CD4-positive, alpha-beta T cell treated with Interleukin-15 for 4 hours (primary cell): ENCODE data around the gene SLC36A3.

Experiments used
- DNase-seq: peaks from one replicate; pipeline ENCODE4 v3.0.0-alpha.2; 2020; ENCODE audit warnings: low spot score

Gene SLC36A3

GRCh38 chr5:151298063-151298855 is 5.3 kb downstream of the SLC36A3 start:
- no peak for DNase-seq

GRCh38 chr5:151296974-151297373 is 6.6 kb downstream of the SLC36A3 start:
- no peak for DNase-seq

GRCh38 chr5:151296478-151296830 is 7.1 kb downstream of the SLC36A3 start:
- no peak for DNase-seq

- no peak for DNase-seq
Observed at GRCh38 chr5:151295791-151296477, 7.6 kb downstream of the SLC36A3 start.

DNA sequence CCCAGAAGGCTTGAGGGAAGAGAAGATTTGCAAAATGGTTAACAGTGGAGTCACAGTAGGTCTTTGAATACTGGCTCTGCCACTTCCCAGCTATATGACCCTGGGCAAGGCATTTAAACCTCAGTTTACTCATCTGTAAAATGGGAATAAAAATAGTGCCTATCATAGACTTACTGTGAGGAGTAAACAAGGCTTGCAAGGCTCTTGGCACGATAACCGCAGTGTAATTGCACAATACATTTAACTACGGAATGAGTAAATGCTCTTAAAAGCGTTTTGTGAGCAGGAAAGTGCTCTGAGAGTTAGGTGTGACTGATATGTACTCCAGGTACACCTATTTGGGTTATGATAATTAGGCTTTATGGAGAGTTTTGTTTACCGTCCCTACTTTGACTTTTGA is 8.4 kb downstream of the SLC36A3 start:
- no peak for DNase-seq

DNA sequence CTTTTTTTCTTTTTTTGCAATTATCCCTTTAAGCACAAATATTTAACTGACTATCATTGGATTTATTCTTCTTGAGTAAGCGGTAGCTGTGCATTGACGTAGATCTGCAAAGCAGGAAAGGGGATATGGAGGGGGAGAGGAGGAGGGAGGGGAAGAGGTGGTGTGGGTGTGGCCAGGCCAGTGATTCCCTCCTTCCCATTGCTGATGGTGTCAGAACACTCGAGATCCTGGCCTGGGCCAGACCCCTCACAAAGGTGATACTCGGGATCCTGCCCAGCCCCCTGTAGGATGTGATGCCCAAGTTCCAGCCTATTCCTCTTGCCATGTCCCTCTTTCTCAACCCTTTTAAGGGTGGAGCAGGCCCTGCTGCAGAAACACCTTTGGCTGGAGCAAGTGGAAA is 9.9 kb downstream of the SLC36A3 start:
- DNase-seq, result no peak

DNA sequence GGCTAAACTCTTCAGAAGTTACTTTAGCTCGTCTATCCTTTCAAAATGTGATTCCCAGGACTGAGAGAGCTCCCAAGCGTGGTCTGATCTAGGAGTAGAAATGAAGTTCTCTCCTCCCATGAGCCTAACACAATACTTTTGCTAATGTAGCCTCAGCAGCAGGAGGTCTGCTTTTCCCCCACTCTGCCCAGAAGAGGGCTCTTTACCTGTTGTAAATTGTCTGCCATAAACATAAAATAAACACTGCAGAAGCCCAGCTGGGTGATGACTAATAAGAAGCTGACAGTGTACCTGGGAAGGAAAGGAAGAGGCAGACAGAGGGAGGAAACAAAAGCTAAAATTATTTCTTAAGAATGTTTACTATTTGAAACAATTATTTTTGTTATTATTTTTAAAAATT is 15.4 kb downstream of the SLC36A3 start:
- no peak for DNase-seq

- DNase-seq, result no peak
Observed at GRCh38 chr5:151286246-151286645, 17.3 kb downstream of the SLC36A3 start.

DNA sequence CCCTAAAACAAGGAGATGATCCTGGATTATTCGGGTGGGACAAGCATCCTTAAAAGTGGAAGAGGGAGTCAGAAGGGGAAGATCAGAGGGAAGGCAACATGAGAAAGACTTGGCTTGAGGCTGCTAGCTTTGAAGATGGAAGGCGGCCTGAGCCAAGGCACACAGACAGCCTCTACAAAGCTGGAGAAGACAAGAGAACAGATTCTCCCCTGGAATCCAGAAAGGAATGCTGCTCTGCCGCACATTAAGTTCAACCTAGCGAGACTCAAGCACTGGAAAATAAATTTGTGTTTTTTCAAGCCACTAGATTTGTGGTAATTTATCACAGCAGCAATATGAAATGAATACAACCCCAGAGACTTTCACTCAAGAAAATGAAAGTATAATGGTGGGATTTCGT is 17.9 kb downstream of the SLC36A3 start:
- DNase-seq, result no peak

DNA sequence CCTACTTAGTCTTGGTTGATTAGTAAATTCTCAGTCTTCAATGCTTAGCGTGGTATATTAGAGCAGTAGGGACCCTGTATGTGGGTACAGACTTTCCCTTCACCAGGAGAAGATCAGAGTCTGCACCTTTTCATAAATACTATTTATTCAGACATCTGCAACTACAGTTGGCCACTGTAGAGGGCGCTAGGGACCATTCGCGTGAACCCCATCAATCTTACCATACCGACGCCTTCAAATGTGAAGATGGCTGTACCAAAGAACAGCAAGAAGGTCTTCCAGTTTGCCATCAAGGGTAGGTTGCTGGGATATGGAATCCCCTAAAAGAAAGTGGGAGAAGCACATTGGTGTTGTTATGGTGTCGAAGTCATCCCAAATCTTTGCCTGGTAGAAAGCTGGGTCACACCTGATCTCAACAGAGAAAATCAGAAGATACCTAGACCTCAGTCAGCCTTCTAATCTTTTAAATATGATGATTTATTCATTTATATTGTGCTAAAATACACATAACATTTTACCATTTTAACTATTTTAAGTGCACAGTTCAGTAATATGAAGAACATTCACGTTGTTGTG is 19.1 kb downstream of the SLC36A3 start:
- DNase-seq, result no peak

GRCh38 chr5:151283120-151283825 is 20.3 kb downstream of the SLC36A3 start:
- DNase-seq, result no peak

- no peak for DNase-seq
Observed at GRCh38 chr5:151281001-151281639, 22.4 kb downstream of the SLC36A3 start.

GRCh38 chr5:151280443-151280842 is 23.1 kb downstream of the SLC36A3 start:
- DNase-seq, result no peak

DNA sequence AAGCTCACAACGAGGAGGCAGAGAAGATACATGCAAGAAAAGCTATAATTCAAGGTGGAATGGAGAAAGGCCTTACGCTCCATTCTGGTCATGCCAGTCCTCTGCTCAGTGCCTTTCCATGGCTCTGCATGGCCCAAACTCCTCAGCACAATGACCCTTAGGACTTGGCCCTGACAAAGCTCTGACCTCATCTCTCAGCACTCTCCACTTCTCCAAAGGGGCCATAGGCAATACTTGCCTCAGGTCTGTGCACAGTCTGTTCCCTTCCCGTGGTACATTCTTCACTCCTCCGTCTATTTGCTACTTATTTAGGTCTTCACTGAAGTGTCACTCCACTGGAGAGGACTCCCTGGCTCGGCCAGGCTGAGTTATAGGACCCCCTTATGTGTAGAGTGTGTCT is 24.7 kb downstream of the SLC36A3 start:
- DNase-seq, result no peak

DNA sequence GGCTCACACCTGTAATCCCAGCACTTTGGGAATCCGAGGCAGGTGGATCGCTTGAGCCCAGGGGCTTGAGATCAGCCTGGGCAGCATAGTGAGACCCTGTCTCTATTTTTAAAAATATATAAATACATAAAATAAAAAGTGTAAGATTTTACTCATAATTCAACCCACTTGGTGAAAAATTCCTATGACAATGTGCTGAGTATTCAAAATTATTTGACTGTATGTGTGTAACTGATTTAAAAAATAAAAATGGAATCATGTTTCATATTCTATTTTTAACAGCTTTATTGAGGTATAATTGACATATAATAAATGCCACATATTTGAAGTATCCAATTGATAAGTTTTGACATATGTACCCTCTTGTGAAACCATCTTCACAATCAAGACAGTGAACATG is 27.8 kb downstream of the SLC36A3 start:
- no peak for DNase-seq

- DNase-seq, result no peak
Observed at GRCh38 chr5:151274666-151275065, 28.9 kb downstream of the SLC36A3 start.

- DNase-seq, result no peak
Observed at GRCh38 chr5:151271336-151271735, 32.2 kb downstream of the SLC36A3 start.

GRCh38 chr5:151270599-151270998 is 33.0 kb downstream of the SLC36A3 start:
- DNase-seq, result no peak

GRCh38 chr5:151267491-151268260 is 35.9 kb downstream of the SLC36A3 start:
- DNase-seq, result no peak

DNA sequence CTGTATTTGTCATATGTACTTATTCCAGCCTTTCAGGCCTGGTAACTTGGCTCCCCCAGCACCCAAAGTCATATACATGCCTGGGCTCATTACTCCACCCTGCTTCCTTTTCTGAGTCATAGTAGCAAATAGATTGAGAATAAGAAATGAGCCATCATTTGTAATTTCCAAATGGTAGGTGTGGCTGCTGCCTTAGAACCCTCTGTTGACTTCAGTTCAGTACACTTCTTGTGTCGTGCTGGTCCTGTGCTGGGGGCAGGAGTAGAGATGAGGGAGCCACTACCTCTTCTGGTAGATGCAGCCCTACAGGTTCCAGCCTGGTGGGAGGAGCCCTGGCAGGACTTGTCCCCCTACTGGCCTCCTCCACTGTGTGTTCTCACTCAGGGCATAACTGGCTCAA is 39.5 kb downstream of the SLC36A3 start:
- no peak for DNase-seq

DNA sequence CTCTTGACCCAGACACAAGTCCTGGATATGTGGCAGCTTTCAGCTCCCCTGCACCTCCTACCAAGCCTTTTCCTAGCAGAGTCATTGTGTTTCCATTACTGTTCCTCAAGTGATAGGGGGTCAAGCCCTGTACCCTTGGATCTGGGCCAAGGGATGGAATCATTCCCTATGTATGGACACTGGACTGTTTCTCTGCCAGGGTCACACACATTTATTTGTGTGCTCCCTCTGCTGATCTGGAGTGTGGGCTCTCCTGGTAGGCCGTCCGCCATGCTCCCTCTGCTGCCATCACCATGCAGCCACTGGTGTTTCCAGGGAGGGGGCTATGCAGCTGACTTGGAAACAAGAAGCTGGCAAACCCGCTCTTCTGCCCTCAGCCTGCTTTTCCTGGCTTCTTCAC is 41.0 kb downstream of the SLC36A3 start:
- no peak for DNase-seq

GRCh38 chr5:151259931-151260330 is 43.6 kb downstream of the SLC36A3 start:
- DNase-seq, result no peak
